Body of pancreas (tissue), 4 donors: Measurements from ENCODE around the gene GPR18.

ENCODE experiments used
- POLR2A ChIP-seq, 3 donors: fragments of 450-650 bp; IDR thresholded peaks; one replicate each; pipeline ENCODE4 v1.6.1; 2016; ENCODE audit warnings: antibody characterized with exemption in 3 of 3, mild to moderate bottlenecking in 2 of 3
- TF ChIP-seq, protein P1 (sequence below), 7 experiments: fragments of 450-650 bp in 4 of 7; fragments of 200-600 bp in 3 of 7; sonication (generic) in 3 of 7; IDR thresholded peaks; one replicate each; pipeline ENCODE4 v1.5.1; 2016 to 2019; ENCODE audit warnings: antibody characterized with exemption in 7 of 7

DNA sequence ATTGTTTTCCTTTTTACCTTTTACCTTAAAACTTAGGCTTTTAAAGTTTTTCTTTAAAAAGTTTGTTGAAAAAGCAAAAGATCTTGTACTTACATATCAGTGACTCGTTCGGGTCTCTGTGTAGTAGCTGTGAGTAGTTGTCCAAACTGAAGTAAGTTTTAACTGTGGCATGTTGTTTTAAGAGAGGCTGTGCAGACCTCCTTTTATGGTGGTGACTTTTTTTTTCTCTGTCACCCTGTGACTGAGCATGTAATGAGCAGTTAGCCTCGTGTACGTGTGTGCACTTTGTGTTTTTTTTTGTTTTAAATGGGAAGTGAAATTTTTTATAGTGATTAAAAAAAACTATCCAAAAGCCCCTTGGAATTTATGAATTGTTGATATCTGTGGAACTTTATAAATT is 49.1 kb upstream of the GPR18 start, which contains the start of gene GPR183:
- TF ChIP-seq, protein P1, sequence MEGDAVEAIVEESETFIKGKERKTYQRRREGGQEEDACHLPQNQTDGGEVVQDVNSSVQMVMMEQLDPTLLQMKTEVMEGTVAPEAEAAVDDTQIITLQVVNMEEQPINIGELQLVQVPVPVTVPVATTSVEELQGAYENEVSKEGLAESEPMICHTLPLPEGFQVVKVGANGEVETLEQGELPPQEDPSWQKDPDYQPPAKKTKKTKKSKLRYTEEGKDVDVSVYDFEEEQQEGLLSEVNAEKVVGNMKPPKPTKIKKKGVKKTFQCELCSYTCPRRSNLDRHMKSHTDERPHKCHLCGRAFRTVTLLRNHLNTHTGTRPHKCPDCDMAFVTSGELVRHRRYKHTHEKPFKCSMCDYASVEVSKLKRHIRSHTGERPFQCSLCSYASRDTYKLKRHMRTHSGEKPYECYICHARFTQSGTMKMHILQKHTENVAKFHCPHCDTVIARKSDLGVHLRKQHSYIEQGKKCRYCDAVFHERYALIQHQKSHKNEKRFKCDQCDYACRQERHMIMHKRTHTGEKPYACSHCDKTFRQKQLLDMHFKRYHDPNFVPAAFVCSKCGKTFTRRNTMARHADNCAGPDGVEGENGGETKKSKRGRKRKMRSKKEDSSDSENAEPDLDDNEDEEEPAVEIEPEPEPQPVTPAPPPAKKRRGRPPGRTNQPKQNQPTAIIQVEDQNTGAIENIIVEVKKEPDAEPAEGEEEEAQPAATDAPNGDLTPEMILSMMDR (IDR thresholded peaks at IDR 0.05) = no peak
- peak in 2 of 3 donors; percentile 18 to 68 for TF ChIP-seq POLR2A (IDR thresholded peaks at IDR 0.05)
